ENCODE data around the gene DDX42. TPM values are rescaled to one million over a fixed set of nuclear protein-coding genes. Genes with fewer than 3 reads are reported as not detected.

DDX42 gene
- total and polyA plus RNA-seq, 2 of the 13 experiments (the other 11 are each of a cell fraction or from before 2014, with no cell fraction given): 87.2 to 92.9 TPM

DNA sequence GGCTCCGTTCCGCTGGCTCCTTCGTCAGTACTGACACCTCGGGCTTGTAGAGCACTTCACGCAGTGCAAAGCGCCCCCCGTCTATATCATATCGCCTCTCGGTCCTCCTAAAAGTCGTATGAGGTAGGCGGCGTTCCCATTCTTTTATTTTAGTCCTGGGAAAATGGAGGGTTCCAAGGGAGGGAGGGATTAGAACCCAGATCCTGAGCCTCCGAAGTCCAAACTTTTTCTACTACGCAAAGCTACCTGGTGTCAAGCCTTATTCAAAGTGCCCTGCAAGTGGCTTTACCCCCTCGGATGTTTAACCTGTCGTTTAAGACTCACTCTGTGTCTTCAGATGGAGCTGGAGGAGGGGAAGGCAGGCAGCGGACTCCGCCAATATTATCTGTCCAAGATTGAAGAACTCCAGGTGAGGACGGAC, 53.8 kb downstream of the DDX42 start (continued):
- TF ChIP-seq, protein P1, sequence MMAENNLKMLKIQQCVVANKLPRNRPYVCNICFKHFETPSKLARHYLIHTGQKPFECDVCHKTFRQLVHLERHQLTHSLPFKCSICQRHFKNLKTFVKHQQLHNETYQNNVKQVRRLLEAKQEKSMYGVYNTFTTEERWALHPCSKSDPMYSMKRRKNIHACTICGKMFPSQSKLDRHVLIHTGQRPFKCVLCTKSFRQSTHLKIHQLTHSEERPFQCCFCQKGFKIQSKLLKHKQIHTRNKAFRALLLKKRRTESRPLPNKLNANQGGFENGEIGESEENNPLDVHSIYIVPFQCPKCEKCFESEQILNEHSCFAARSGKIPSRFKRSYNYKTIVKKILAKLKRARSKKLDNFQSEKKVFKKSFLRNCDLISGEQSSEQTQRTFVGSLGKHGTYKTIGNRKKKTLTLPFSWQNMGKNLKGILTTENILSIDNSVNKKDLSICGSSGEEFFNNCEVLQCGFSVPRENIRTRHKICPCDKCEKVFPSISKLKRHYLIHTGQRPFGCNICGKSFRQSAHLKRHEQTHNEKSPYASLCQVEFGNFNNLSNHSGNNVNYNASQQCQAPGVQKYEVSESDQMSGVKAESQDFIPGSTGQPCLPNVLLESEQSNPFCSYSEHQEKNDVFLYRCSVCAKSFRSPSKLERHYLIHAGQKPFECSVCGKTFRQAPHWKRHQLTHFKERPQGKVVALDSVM (CRISPR knock-in tag; IDR thresholded peaks at IDR 0.05): no peak
- TF ChIP-seq, protein P2, sequence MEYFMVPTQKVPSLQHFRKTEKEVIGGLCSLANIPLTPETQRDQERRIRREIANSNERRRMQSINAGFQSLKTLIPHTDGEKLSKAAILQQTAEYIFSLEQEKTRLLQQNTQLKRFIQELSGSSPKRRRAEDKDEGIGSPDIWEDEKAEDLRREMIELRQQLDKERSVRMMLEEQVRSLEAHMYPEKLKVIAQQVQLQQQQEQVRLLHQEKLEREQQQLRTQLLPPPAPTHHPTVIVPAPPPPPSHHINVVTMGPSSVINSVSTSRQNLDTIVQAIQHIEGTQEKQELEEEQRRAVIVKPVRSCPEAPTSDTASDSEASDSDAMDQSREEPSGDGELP (IDR thresholded peaks at IDR 0.05; ENCODE audit: borderline replicate concordance, low read depth): no peak
- TF ChIP-seq ZNF263 (CRISPR knock-in tag; IDR thresholded peaks at IDR 0.05): 0 out of 2 replicates have a peak, but pooled peaks have one; percentile 8
- TF ChIP-seq NFIC (IDR thresholded peaks at IDR 0.05; ENCODE audit: low read length): no peak
- no peak for TF ChIP-seq SRY (CRISPR knock-in tag; IDR thresholded peaks at IDR 0.05)
- 0 out of 2 replicates have a peak, but pooled peaks have one; percentile 76 for TF ChIP-seq ZNF737 (CRISPR knock-in tag; IDR thresholded peaks at IDR 0.05; ENCODE audit: borderline replicate concordance)
- TF ChIP-seq ZBTB3 (CRISPR knock-in tag; IDR thresholded peaks at IDR 0.05; ENCODE audit: borderline replicate concordance, low read depth): no peak
- TF ChIP-seq ZNF335 (CRISPR knock-in tag; IDR thresholded peaks at IDR 0.05): no peak
- no peak for TF ChIP-seq ZNF354B (CRISPR knock-in tag; IDR thresholded peaks at IDR 0.05)
- TF ChIP-seq ZNF232 (CRISPR knock-in tag; IDR thresholded peaks at IDR 0.05; ENCODE audit: borderline replicate concordance): peak; percentile 12; the same call in 1 of the 2 replicates
- no peak for TF ChIP-seq ARHGAP35 (CRISPR knock-in tag; IDR thresholded peaks at IDR 0.05; ENCODE audit: borderline replicate concordance)
- TF ChIP-seq, protein P3, sequence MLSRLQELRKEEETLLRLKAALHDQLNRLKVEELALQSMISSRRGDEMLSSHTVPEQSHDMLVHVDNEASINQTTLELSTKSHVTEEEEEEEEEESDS (CRISPR knock-in tag; IDR thresholded peaks at IDR 0.05; ENCODE audit: borderline replicate concordance): no peak
- no peak for TF ChIP-seq KDM1A (CRISPR knock-in tag; IDR thresholded peaks at IDR 0.05)
- 0 out of 2 replicates have a peak, but pooled peaks have one; percentile 7 for TF ChIP-seq KDM5B (CRISPR knock-in tag; IDR thresholded peaks at IDR 0.05; ENCODE audit: borderline replicate concordance)
- no peak for TF ChIP-seq ETV5 (CRISPR knock-in tag; IDR thresholded peaks at IDR 0.05; ENCODE audit: borderline replicate concordance)
- TF ChIP-seq ZNF251 (CRISPR knock-in tag; IDR thresholded peaks at IDR 0.05): no peak
- TF ChIP-seq ZNF44 (CRISPR knock-in tag; IDR thresholded peaks at IDR 0.05): no peak
- TF ChIP-seq TAF15 (IDR thresholded peaks at IDR 0.05; ENCODE audit: low read depth, low read length, poor library complexity, severe bottlenecking): no peak
- TF ChIP-seq, protein P4, sequence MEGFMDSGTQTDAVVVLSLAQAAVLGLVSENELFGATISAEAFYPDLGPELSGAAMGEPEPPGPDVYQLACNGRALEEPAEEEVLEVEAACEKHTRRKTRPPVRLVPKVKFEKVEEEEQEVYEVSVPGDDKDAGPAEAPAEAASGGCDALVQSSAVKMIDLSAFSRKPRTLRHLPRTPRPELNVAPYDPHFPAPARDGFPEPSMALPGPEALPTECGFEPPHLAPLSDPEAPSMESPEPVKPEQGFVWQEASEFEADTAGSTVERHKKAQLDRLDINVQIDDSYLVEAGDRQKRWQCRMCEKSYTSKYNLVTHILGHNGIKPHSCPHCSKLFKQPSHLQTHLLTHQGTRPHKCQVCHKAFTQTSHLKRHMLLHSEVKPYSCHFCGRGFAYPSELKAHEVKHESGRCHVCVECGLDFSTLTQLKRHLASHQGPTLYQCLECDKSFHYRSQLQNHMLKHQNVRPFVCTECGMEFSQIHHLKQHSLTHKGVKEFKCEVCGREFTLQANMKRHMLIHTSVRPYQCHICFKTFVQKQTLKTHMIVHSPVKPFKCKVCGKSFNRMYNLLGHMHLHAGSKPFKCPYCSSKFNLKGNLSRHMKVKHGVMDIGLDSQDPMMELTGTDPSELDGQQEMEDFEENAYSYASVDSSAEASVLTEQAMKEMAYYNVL (CRISPR knock-in tag; IDR thresholded peaks at IDR 0.05; ENCODE audit: borderline replicate concordance): peak; percentile 17; the same call in 1 of the 2 replicates
- TF ChIP-seq MAFF (IDR thresholded peaks at IDR 0.05; ENCODE audit: low read depth, low read length): no peak
- no peak for TF ChIP-seq U2AF1 (optimal IDR thresholded peaks at IDR 0.05; ENCODE audit: low read depth, low read length)
- no peak for TF ChIP-seq MTF1 (CRISPR knock-in tag; IDR thresholded peaks at IDR 0.05)
- no peak; the same call in 1 of the 2 replicates for TF ChIP-seq MXD4 (CRISPR knock-in tag; IDR thresholded peaks at IDR 0.05)
- TF ChIP-seq RFXAP (CRISPR knock-in tag; IDR thresholded peaks at IDR 0.05; ENCODE audit: borderline replicate concordance): no peak
- TF ChIP-seq ZFY (CRISPR knock-in tag; IDR thresholded peaks at IDR 0.05): no peak
- 0 out of 2 replicates have a peak, but pooled peaks have one; percentile 0 for TF ChIP-seq ZNF629 (CRISPR knock-in tag; conservative IDR thresholded peaks at IDR 0.05)
- no peak for TF ChIP-seq NFATC3 (CRISPR knock-in tag; IDR thresholded peaks at IDR 0.05)
- peak; percentile 26; the same call in 1 of the 2 replicates for TF ChIP-seq PAX8 (CRISPR knock-in tag; IDR thresholded peaks at IDR 0.05; ENCODE audit: borderline replicate concordance)
